Measurements from ENCODE around the gene TMCC3. TPM values are rescaled to one million over a fixed set of nuclear protein-coding genes. Genes with fewer than 3 reads are reported as not detected.

Gene TMCC3
- polyA plus RNA-seq, 1 donor from 2014 or later, result 1.9 TPM

GRCh38 chr12:94634717-94635116 lies 15.6 kb downstream of the TMCC3 start:
- Histone ChIP-seq H4K20me1 (ENCODE audit: insufficient read depth) (no peaks in the 10 kb centered on the region), H3K27ac (ENCODE audit: low read length) (no peak overlapping the region), H3K9ac (ENCODE audit: low read length) (no peak overlapping the region)

GRCh38 chr12:94633401-94633800 lies 17.0 kb downstream of the TMCC3 start:
- Histone ChIP-seq H3K4me2 (ENCODE audit: low read length) (no peak overlapping the region), H3F3A (ENCODE audit: insufficient read depth, low read length, poor library complexity, severe bottlenecking) (no peaks in the 10 kb centered on the region), H3K36me3 (ENCODE audit: insufficient read depth, low read length) (no peaks in the 10 kb centered on the region), H3K4me3 (ENCODE audit: low read length) (no peak overlapping the region), H3K27ac (ENCODE audit: low read length) (no peak overlapping the region), H3K9me2 (ENCODE audit: insufficient read depth, low read length) (no peaks in the 10 kb centered on the region), H3K9ac (ENCODE audit: low read length) (no peak overlapping the region), H3K27me3 (ENCODE audit: insufficient read depth, low read depth, low read length) (no peaks in the 10 kb centered on the region), H4K20me1 (ENCODE audit: insufficient read depth) (no peaks in the 10 kb centered on the region), H2AFZ (ENCODE audit: low read depth, low read length) (no peak overlapping the region), H3K9me3 (ENCODE audit: low read length) (no peaks in the 10 kb centered on the region), H3K79me2 (replicated peaks; ENCODE audit: insufficient read depth, low read length) (no peaks in the 10 kb centered on the region)
- TF ChIP-seq EP300 (conservative IDR thresholded peaks at IDR 0.05; ENCODE audit: poor library complexity, severe bottlenecking) (no peak), SMC3 (conservative IDR thresholded peaks at IDR 0.05; ENCODE audit: poor library complexity) (no peak), CTCF (IDR thresholded peaks at IDR 0.05; ENCODE audit: poor library complexity, severe bottlenecking) (no peak)

More at GRCh38 chr12:94634717-94635116, 15.6 kb downstream of the TMCC3 start:
- Histone ChIP-seq H3K79me2 (replicated peaks; ENCODE audit: insufficient read depth, low read length) (no peaks in the 10 kb centered on the region), H3F3A (ENCODE audit: insufficient read depth, low read length, poor library complexity, severe bottlenecking) (no peaks in the 10 kb centered on the region), H3K36me3 (ENCODE audit: insufficient read depth, low read length) (no peaks in the 10 kb centered on the region), H3K27me3 (ENCODE audit: insufficient read depth, low read depth, low read length) (no peaks in the 10 kb centered on the region), H3K4me3 (ENCODE audit: low read length) (no peak overlapping the region), H3K4me2 (ENCODE audit: low read length) (no peak overlapping the region), H3K9me2 (ENCODE audit: insufficient read depth, low read length) (no peaks in the 10 kb centered on the region), H2AFZ (ENCODE audit: low read depth, low read length) (no peak overlapping the region), H3K9me3 (ENCODE audit: low read length) (no peaks in the 10 kb centered on the region)
- no peak for TF ChIP-seq RAD21 (conservative IDR thresholded peaks at IDR 0.05)
- TF ChIP-seq CTCF (IDR thresholded peaks at IDR 0.05; ENCODE audit: poor library complexity, severe bottlenecking), result no peak
- TF ChIP-seq EZH2 (IDR thresholded peaks at IDR 0.05; ENCODE audit: borderline replicate concordance, insufficient read depth, low read length, poor library complexity, severe bottlenecking), result no peak
- TF ChIP-seq POLR2AphosphoS5 (IDR thresholded peaks at IDR 0.05), result no peak
- TF ChIP-seq SMC3 (conservative IDR thresholded peaks at IDR 0.05; ENCODE audit: poor library complexity), result no peak
- TF ChIP-seq EP300 (conservative IDR thresholded peaks at IDR 0.05; ENCODE audit: poor library complexity, severe bottlenecking), result no peak
- TF ChIP-seq REST (IDR thresholded peaks at IDR 0.05; ENCODE audit: borderline replicate concordance), result no peak
- TF ChIP-seq MXI1 (conservative IDR thresholded peaks at IDR 0.05; ENCODE audit: poor library complexity, severe bottlenecking), result no peak
- TF ChIP-seq TAF1 (IDR thresholded peaks at IDR 0.05; ENCODE audit: low read depth), result no peak

All from neural cell (in vitro differentiated cells).